Measurements from ENCODE around the gene MYBPC3.

GRCh38 chr11:47317064-47317828, 35.3 kb downstream of the MYBPC3 start:
- TF ChIP-seq, protein P1, sequence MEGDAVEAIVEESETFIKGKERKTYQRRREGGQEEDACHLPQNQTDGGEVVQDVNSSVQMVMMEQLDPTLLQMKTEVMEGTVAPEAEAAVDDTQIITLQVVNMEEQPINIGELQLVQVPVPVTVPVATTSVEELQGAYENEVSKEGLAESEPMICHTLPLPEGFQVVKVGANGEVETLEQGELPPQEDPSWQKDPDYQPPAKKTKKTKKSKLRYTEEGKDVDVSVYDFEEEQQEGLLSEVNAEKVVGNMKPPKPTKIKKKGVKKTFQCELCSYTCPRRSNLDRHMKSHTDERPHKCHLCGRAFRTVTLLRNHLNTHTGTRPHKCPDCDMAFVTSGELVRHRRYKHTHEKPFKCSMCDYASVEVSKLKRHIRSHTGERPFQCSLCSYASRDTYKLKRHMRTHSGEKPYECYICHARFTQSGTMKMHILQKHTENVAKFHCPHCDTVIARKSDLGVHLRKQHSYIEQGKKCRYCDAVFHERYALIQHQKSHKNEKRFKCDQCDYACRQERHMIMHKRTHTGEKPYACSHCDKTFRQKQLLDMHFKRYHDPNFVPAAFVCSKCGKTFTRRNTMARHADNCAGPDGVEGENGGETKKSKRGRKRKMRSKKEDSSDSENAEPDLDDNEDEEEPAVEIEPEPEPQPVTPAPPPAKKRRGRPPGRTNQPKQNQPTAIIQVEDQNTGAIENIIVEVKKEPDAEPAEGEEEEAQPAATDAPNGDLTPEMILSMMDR (IDR thresholded peaks at IDR 0.05; ENCODE audit: borderline replicate concordance, extremely low read depth, low read length, poor library complexity, severe bottlenecking), result no peak
- TF ChIP-seq EZH2 (IDR thresholded peaks at IDR 0.05; ENCODE audit: borderline replicate concordance, low read depth, low read length, severe bottlenecking), result no peak

All from DND-41 (cell line).